SKM-1 (cell line): ENCODE measurements around the gene TDRD9.

Experiments
- DNase-seq: peaks from one replicate; lab custom pipeline; 2025; ENCODE audit not compliant: unreplicated experiment; lab: John Stamatoyannopoulos, UW

The TDRD9 gene

DNA sequence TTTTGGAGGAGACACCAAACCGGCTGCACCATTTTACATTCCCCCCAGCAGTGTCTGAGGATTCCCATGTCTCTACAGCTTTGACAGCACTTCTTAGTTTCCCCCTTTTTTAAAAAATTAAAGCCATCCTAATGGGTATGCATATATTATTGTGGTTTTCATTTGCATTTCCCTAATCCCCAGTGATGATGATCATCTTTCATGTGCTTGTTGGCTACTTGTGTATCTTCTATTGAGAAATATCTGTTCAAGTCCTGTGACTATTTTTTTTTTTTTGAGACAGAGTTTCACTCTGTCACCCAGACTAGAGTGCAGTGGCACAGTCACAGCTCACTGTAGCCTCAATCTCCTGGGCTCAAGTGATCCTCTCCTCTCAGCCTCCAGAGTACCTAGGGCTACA, 134.0 kb downstream of the TDRD9 start:
- no peak for DNase-seq

DNA sequence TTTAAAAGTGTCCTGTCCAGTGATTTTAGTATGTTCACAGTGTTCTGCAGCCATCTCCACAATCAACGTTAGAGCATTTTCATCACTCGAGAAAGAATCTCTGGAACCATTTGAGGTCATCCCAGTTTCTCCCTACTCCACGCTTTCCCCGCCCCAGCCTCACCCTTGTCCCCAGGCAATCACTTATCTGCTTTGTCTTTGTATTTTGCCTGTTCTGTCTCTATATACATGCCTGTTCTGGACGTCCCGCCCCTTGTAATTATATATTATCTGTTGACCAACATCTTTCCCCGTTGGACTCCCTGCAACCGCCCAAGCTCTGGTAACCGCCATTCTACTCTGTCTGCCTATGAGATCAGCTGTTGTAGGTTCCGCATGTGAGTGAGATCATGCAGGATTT, 135.7 kb downstream of the TDRD9 start:
- no peak for DNase-seq

DNA sequence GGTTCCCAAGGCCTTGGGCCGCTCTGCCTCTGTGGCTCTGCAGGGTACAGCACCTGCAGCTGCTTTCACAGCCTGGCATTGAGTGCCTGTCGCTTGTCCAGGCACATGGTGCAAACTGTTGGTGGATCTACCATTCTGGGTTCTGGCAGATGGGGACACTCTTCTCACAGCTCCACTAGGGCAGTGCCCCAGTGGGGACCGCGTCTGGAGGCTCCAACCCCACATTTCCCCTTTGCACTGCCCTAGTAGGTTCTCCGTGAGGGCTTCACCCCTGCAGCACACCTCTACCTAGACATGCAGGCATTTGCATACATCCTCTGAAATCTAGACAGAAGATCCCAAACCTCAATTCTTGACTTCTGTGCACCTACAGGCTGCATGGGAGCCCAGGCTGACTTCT, 138.0 kb downstream of the TDRD9 start:
- DNase-seq, result no peak

DNA sequence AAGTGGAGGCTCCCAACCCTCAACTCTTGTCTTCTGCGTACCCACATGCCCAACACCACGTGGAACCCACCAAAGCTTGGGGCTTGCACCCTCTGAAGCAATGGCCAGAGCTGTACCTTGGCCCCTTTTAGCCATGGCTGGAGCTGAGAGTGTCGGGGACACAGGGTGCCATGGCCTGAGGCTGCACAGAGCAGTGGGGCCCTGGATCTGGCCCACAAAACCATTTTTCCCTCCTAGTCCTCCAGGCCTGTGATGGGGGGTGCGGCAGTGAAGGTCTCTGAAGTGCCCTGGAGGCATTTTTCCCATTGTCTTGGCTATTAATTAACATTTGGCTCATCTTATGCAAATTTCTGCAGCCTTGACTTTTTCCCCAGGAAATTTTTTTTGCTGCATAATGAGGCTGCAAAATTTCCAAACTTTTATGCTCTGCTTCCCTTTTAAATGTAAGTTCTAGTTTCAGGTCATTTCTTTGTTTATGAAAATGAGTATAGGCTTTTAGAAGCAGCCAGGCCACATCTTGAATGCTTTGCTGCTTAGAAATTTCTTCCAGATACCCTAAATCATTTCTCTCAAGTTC, 138.6 kb downstream of the TDRD9 start:
- no peak for DNase-seq

DNA sequence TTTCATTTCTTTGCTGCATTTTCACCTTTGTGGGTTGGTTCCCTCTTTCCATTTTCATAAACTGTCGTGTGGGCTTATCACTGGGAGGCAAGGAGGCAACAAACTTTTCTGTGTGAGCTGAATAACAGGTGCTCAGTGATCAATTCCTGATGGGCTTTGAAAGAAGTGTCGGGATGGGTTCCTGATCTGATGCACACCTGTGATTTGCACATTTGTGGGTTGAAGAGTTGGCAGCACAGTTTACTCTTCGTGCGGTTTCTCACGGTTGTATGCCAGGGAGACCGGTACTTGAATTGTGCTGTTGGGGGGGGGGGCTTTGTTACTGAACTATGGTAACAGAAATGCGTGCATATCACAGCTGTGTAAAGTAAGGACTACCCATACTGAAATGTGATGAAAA, 141.3 kb downstream of the TDRD9 start:
- no peak for DNase-seq

DNA sequence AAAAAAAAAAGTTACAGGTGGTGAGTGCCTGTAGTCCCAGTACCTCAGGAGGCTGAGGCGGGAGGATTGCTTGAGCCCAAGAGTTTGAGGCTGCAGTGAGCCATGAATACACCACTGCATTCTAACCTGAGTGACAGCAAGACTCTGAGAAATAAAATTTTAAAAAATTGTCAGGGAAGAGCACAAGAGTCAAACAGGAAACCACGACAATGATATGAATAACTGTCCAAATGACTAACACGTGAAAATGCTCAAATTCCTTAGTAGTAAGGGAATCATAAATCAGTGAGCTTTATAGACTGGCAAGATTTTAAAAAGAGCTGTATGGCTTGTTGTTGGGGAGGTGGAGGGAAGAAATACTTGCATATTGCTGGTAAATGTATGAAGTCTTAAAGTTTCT, 144.3 kb downstream of the TDRD9 start:
- DNase-seq, result no peak

DNA sequence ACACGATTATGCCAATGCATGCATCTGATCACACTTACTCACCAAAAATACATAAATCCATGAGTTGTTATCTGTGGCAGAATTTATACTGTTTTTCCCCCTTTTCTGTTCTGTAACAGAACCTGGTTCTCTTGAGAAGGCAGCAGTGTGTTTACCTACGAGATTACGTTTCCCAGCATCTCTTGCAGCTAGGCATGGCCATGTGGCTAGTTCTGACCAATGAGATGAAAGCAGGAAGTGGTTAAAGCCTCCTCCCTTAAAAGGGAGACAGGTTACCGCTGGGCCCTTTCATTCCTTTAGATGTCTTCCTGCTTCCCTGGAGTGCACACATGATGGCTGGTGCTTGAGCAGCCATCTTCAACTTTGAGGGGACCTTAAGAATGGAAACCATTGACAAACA, 145.5 kb downstream of the TDRD9 start:
- DNase-seq, result no peak

DNA sequence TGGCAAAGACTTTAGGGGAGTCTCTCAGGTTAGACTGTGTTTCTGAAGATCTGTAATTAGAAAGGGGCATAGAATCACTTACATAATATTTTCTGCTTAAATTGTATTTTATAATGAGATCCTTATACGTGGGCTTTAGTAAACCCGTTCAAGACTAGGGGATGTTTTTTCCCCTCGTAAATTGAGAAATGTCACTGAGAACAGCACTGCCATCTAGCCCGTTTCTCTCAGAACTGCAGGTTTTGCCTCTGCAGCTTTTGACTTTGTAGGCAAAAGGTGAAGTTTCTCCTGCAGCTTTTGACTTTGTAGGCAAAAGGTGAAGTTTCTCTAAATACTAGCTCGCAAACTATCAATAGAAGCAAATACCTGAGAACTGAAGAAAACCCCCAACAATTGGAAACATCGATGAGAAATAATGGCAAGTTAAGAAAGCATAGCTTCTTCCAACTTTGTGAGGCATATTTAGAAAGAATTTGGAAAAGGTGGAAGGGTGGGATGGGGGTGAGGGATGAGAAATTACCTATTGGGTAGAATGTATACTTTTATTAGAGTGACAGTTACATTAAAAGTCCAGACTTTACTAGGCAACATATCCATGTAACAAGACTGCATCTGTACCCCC, 147.4 kb downstream of the TDRD9 start:
- DNase-seq, result no peak

DNA sequence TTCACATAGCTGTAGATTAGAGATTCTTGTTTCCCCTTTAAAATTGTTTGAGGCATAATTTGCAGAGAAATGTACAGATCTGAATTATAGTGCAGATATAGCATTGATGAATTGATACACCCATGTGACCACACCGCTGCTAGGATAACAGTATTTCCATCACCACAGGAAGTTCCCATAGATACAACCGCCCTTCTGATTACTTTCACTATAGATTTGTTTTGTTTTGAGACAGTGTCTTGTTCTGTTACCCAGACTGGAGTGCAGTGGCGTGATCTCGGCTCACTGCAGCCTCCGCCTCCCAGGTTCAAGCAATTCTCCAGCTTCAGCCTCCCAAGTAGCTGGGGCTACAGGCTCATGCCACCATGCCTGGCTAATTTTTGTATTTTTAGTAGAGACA, 148.5 kb downstream of the TDRD9 start:
- no peak for DNase-seq

DNA sequence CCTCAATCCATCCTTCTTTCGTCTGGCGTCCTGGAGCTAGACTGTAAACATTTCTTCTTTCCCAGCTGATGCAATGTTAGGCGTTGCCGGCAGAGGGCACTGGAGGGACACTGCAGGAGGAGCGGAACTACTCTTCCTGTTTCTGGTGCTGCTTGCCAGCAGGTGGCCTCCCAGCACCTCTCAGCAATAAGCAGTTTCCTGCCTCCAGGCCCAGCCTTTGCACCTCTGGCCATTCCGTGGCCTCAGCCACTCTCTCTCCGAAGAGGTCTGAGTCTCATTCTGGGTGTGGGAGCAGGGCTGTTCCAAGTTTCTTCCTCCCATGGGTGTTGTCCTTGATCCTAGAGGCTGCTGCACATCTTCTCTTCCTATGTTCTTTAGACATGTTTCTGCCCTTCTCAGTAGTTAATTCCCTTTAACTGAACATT, 149.8 kb downstream of the TDRD9 start:
- peak; percentile 24 for DNase-seq

DNA sequence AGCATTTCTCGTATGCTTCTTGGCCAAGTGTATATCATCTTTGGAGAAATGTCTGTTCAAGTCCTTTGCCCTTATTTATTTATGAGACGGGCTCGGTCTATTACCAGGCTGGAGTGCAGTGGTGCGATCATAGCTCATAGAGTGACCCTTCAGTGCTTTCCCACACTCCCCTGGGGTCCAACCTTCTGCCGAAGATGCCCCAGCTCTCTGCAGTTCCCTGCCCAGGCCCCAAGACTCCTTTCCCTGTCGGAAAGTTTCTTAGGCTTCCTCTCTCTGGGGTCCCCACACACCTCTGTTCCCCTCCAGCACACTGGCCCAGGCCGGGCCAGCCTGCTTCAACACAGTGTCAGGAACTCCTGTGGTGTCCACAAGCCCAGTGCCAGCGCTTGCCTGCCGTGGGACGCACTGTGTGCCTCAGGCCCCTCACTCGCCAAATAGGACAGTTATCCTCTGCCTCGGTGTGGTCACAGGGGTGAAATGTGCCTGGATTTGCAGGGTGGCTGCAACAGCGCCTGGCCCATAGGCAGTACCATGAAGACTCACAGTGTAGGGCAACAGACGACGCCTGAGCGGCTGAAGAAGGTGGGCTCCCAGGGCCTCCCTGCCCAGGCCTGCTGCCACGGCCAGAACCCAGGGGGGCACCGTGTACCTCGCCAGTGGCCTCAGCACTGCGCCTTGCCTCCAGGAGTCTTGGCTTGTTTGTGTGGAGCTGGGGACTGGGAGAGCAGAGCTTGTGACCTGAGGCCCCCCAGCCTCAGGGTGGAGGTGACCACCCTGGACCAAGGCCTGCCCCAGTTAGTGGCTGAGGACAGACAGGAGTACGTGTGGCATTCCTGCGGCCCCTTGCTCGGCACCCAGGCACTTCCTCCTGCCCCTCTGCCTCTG, 152.4 kb downstream of the TDRD9 start:
- no peak for DNase-seq

DNA sequence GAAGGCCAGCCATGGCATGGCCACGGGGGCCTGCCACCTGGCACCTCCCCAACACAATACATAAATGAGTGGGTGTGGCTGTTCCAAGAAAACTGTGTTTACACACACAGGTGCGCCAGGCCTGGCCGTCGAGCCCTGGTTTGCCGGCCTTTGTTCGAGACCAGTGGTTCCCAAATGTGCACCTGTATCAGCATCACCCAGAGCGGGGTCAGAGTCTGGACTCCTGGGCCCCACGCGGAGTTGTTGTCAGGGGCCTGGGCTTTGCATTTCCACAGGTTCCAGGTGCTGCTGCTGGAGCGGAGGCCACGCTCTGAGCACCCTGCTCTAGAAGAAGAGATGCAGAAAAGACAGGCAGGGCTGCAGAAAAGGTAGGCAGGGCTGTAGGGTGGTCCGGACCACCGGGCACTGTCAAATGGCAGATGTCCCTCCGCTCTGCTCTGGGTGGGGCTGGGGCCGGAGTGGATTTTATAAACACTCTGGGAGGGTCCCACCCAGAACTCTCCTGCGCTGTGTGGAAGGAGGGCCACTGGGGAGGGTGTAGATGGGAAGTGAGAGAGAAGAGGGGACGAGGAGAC, 153.1 kb downstream of the TDRD9 start:
- DNase-seq, result no peak

DNA sequence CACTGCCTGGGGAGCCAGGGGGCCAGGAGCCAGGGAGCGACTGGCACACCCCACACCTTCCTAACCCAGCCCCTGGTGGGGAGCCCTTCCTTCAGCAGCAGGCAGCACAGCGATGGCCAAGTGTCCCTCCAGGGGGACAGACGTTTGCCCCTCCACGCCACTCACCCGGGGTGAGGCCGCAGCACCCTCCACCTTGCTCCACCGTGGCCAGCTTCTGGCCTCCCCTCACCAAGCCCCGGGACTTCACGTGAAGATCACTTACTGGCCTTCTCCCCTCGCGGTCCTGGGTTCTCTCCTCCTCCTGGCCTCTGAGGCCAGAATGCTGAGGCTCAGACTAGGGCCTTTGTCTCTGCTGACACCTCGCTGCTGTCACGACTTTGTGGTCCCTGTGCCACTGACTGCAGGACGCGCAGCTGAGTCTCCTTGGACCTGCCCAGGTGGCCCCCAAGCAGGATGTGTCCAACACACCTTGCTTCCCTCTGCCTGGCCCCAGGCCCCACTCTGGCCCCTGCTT, 153.8 kb downstream of the TDRD9 start:
- DNase-seq, result no peak

DNA sequence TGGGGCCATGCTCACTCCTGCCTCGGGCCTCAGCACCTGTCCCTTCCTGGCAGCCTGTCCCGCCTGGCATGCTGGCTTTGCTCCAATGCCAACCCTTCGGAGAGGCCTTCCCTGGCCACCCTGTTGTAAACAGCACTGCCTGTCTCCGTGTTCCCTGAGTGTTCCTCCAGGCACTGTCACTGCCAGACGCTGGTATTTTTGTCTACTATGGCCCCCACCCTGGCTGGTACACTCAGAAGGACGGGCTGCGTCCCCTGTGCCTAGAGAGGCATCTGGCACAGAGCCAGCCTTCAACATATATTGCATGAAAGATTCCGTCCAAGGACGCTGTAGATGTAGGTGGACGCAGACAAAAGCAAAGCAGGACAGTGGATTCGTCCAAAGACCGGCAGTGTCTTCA, 154.6 kb downstream of the TDRD9 start:
- DNase-seq, result no peak

DNA sequence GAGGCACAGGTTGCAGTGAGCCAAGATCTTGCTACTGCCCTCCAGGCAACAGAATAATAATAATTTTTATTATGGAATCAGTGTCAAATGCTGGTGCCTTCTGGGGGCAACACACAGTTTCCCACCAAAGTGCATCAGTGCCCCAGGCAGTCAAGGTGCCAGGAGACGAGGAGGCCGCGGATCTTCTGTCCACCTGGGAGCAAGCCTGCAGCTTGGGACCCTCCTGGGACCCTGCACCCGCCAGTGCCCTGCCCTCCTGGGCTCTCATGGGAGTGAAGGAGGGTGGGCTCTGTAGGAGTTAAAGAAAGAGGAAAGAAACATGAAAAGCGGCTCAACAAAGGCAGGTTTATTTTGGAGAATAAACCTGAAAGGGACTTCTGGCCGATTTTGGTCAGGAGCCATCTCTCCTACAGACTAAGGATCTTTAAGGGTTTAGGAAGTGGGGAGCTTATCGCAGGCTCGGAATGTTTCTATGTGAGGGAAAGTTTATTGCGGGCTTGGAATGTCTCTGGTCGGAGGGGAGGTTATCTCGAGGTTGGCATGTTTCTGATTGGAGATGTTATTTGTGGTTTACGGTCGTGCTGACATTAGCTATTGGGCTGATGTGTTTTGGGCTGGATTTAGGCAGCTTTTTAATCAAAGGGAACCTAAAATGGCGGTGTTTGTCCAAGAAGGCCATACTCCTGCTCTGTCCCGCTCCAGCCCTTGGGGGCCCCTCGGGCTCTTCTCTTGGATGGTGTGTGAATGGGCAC, 156.2 kb downstream of the TDRD9 start:
- DNase-seq, result no peak

DNA sequence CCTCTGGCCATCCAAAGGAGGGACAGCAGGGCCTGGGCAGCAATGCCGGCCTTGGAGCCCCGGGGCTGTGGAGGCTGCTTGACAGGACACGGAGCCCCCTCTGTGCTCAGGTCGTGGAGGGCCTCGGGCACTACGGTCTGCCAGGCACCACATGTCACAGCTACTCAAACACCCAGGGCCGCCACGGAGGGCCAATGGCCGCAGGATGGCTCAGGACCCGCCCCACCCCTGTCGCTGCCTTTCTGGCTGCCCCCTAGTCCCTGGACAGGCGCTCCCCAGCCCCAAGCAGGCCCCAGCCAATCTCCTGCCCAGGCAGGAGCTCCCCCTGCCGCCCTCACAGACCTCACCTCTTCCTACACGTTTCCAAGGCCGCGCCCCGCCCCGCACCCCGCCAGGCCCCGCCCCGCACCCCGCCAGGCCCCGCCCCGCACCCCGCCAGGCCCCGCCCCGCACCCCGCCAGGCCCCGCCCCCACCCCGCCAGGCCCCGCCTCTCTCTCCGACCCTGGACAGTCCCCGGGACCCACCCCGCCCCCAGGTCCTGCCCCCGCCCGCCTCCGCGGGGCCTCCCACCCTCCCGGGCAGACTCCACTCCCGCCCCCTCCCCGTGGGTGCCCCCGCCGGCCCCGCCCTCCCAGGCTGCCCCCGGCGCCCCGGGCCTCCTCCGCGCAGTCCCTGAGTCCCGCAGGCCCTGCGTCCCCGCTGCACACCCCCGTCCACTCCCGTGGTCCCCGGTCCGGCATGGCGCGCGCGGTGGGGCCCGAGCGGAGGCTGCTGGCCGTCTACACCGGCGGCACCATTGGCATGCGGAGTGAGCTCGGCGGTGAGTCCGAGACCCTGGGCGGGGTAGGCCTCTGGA, 157.0 kb downstream of the TDRD9 start, which contains the start of gene ASPG:
TSS of gene ASPG (plus strand) at position 669 of the 857 bp plus-strand sequence. CDS start at position 740, 71 bp downstream.
- no peak for DNase-seq

DNA sequence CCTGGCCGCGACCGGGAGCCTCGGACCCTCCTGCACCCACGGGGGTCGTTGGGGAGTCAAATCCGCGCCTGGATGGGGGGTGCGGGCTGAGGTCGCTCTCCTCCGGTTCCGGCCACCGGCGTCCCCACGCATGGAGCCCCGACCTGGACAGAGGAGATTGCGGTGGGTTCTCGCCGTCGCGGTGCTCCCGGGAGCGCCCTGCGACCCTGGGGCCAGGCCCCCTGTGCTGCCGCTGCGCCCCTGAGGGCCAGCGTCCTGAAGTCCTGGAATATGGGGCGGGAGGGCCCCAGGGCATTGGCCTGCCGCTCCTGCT, 157.6 kb downstream of the TDRD9 start:
- DNase-seq, result no peak

DNA sequence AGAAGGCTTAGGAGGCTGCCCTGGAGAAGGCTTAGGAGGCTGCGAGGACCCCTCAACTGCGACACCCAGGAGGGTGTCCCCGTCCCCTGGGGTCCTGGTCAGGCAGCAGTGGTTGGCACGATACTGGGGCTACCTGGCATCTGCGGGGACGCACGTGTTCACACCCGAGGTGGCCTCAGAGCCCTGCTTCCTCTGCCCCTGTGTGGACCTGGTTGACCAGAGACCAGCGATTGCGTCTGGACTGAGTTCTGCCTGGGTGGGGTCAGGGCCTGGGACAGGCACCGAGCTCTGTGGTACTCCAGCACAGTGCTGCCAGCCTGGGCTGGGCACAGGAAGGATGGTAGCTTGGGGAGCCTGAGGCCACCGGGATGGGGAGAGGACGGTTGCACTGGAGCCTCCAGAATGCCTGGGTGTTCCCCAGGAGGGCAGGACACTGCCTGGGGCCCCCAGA, 158.0 kb downstream of the TDRD9 start:
- no peak for DNase-seq

DNA sequence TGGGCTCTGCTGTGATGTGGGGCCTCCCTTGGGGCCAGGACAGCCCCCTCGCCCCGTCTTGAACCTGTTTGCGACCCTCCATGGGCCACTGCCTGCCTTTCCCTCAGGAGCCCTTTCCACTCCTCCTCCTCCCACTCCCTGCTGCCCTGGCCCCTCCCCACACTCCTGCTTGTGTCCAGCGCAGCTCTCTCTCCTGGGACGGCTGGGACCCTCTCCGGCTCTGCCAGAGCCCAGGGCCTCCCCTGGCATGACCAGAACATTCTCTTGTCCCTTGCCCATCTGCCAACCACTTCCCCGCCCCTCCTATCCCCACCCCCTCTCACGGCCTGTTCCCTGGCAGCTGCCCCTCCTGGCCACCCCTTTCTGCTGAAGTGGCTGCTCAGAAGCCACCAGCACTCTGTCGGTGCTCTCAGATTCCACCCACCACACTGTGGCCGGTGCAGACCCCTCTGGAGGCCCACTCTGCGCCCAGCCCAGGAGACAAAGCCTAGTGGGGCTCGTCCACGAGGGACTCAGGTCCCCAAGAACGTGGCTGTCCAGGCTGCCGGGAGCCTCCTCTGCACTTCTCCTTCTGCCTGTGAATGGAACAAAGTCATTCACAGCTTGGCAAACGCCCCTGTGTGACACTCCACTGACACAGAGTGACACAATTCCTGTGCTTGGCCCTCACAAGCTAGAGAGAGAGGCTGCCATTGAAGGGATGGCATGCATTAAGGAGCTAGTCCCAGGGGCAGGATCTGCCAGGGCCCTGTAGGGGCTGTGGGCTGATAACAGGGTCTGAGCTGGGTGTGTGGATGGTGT, 158.6 kb downstream of the TDRD9 start:
- DNase-seq, result no peak
